GM23338 (cell line): ENCODE data around the gene ADGRD1. TPM values are rescaled to one million over a fixed set of nuclear protein-coding genes. Genes with fewer than 3 reads are reported as not detected.
A peak's percentile ranks its signal among the peaks of the same experiment; 100 is the strongest.

Experiments used
- ATAC-seq: fragments of 200-7000 bp; cut with Tn5 transposase; 3 replicates; pipeline ENCODE4 v1.9.1; 2020
- DNase-seq: peaks from one replicate; pipeline ENCODE4 v3.0.0-alpha.2; 2015; ENCODE audit warnings: low spot score
- H2AFZ ChIP-seq: fragments of 200-600 bp; sonication (generic); 2 replicates; pipeline ENCODE4 v1.8.0; 2016; ENCODE audit warnings: antibody characterized with exemption, mild to moderate bottlenecking, moderate library complexity
- H3F3A ChIP-seq: fragments of 200-600 bp; sonication (generic); replicated peaks from 2 replicates; pipeline ENCODE4 v1.8.0; 2017; ENCODE audit warnings: antibody characterized with exemption, mixed run types, low read depth
- H3K27ac ChIP-seq: fragments of 200-600 bp; sonication (generic); 2 replicates; pipeline ENCODE4 v1.6.1; 2016; ENCODE audit warnings: low read depth
- H3K27me3 ChIP-seq: fragments of 200-600 bp; sonication (generic); 2 replicates; pipeline ENCODE4 v1.8.0; 2016; ENCODE audit warnings: mild to moderate bottlenecking, mixed run types, moderate library complexity; ENCODE audit not compliant: insufficient read depth
- H3K36me3 ChIP-seq: fragments of 200-600 bp; sonication (generic); 2 replicates; pipeline ENCODE4 v1.8.0; 2016; ENCODE audit warnings: mild to moderate bottlenecking; ENCODE audit not compliant: insufficient read depth
- H3K4me1 ChIP-seq: fragments of 200-600 bp; sonication (generic); 2 replicates; pipeline ENCODE4 v1.8.0; 2016; ENCODE audit warnings: mild to moderate bottlenecking, moderate library complexity; ENCODE audit not compliant: insufficient read depth
- H3K4me2 ChIP-seq: fragments of 200-600 bp; sonication (generic); 2 replicates; pipeline ENCODE4 v1.7.1; 2017; ENCODE audit warnings: mixed run types
- H3K4me3 ChIP-seq: fragments of 200-600 bp; sonication (generic); 2 replicates; pipeline ENCODE4 v1.6.1; 2016; ENCODE audit warnings: mixed run types
- H3K79me2 ChIP-seq: fragments of 200-600 bp; sonication (generic); replicated peaks from 2 replicates; pipeline ENCODE4 v1.8.0; 2017; ENCODE audit warnings: mild to moderate bottlenecking; ENCODE audit not compliant: insufficient read depth
- H3K9me2 ChIP-seq: fragments of 200-600 bp; sonication (generic); 2 replicates; pipeline ENCODE4 v1.8.0; 2017; ENCODE audit not compliant: insufficient read depth
- H4K20me1 ChIP-seq: fragments of 200-600 bp; sonication (generic); replicated peaks from 2 replicates; pipeline ENCODE4 v1.8.0; 2017; ENCODE audit warnings: mild to moderate bottlenecking; ENCODE audit not compliant: insufficient read depth
- H3K27ac Mint-ChIP-seq: 2 replicates; pipeline ENCODE4 v1.8.0; 2020; ENCODE audit warnings: inconsistent platforms, mild to moderate bottlenecking, moderate library complexity, mixed read lengths
- H3K27me3 Mint-ChIP-seq: 3 replicates; pipeline ENCODE4 v1.8.0; 2022; ENCODE audit warnings: low read depth, mild to moderate bottlenecking, moderate library complexity, mixed read lengths, inconsistent platforms; ENCODE audit not compliant: insufficient read depth, poor library complexity
- H3K36me3 Mint-ChIP-seq: 3 replicates; pipeline ENCODE4 v1.8.0; 2021; ENCODE audit warnings: low read depth, mild to moderate bottlenecking, inconsistent platforms, moderate library complexity, mixed read lengths
- H3K4me1 Mint-ChIP-seq: 3 replicates; pipeline ENCODE4 v1.8.0; 2020; ENCODE audit warnings: mild to moderate bottlenecking, inconsistent platforms, mixed read lengths
- H3K4me3 Mint-ChIP-seq: 3 replicates; pipeline ENCODE4 v1.8.0; 2021; ENCODE audit warnings: moderate library complexity, mild to moderate bottlenecking, inconsistent platforms, mixed read lengths
- H3K9me3 Mint-ChIP-seq: 3 replicates; pipeline ENCODE4 v1.8.0; 2020; ENCODE audit warnings: moderate library complexity, mild to moderate bottlenecking, inconsistent platforms, mixed read lengths
- CREB1 ChIP-seq: fragments of 250-450 bp; sonication (Bioruptor Pico); IDR thresholded peaks from 2 replicates; pipeline ENCODE4 v1.5.0; 2020; ENCODE audit warnings: low read depth, mild to moderate bottlenecking, moderate library complexity
- CTCF ChIP-seq, 2 experiments: fragments of 200-600 bp in 1 of 2; sonication (generic) in 1 of 2; conservative IDR thresholded peaks; 2 replicates each; pipeline versions ENCODE4 v1.5.1 to v1.6.1; 2016 to 2017; ENCODE audit warnings: antibody characterized with exemption in 2 of 2, low read depth in 2 of 2, mild to moderate bottlenecking in 2 of 2, moderate library complexity in 1 of 2
- EZH2 ChIP-seq: fragments of 200-600 bp; sonication (generic); IDR thresholded peaks from one replicate; pipeline ENCODE4 v1.8.0; 2017; ENCODE audit warnings: antibody characterized with exemption, mild to moderate bottlenecking, low read depth; ENCODE audit not compliant: unreplicated experiment
- EZH2phosphoT487 ChIP-seq: fragments of 200-600 bp; sonication (generic); IDR thresholded peaks from one replicate; pipeline ENCODE4 v1.8.1; 2018; ENCODE audit warnings: antibody characterized with exemption; ENCODE audit not compliant: unreplicated experiment
- JUNB ChIP-seq: IDR thresholded peaks from one replicate; pipeline ENCODE4 v1.6.1; 2016; ENCODE audit warnings: antibody characterized with exemption; ENCODE audit not compliant: unreplicated experiment
- NANOG ChIP-seq: IDR thresholded peaks from 2 replicates; pipeline ENCODE4 v1.6.1; 2016; ENCODE audit warnings: antibody characterized with exemption, borderline replicate concordance
- POLR2AphosphoS5 ChIP-seq: IDR thresholded peaks from 2 replicates; pipeline ENCODE4 v1.6.1; 2016; ENCODE audit warnings: antibody characterized with exemption, low read depth
- STAT1 ChIP-seq: IDR thresholded peaks from one replicate; pipeline ENCODE4 v1.6.1; 2016; ENCODE audit warnings: antibody characterized with exemption; ENCODE audit not compliant: unreplicated experiment
- ZNF114 ChIP-seq: fragments of 250-450 bp; sonication (Bioruptor Pico); IDR thresholded peaks from 2 replicates; pipeline ENCODE4 v1.5.0; 2020; ENCODE audit warnings: mild to moderate bottlenecking, moderate library complexity
- ZNF331 ChIP-seq: fragments of 250-450 bp; sonication (Bioruptor Pico); IDR thresholded peaks from 2 replicates; pipeline ENCODE4 v1.5.0; 2020; ENCODE audit warnings: low read depth, mild to moderate bottlenecking, moderate library complexity
- polyA plus RNA-seq: library from polyadenylated mRNA; unstranded; fragments of >200 nt; fragmentation: Nextera tagmentation; extraction: Ambion mirVana; gene quantifications from 2 replicates; pipeline ENCODE4 v1.2.1, GENCODE V29; 2016
- total RNA-seq: library from RNA; depleted of rRNA; stranded (reverse); fragments of >200 nt; shearing (Covaris generic); gene quantifications from 2 replicates; pipeline ENCODE4 v1.2.3, GENCODE V29; 2014
- TF ChIP-seq, protein P1 (sequence below): IDR thresholded peaks from one replicate; pipeline ENCODE4 v1.6.1; 2018; ENCODE audit warnings: antibody characterized with exemption; ENCODE audit not compliant: unreplicated experiment
- TF ChIP-seq, protein P2 (sequence below): IDR thresholded peaks from 2 replicates; pipeline ENCODE4 v1.6.1; 2016; ENCODE audit warnings: antibody characterized with exemption

ADGRD1 gene
- total and polyA plus RNA-seq, 2 experiments from 2014 or later = 1.4 TPM; not detected in 1

GRCh38 chr12:130933269-130933995 lies 20.3 kb upstream of the ADGRD1 start:
- Histone ChIP-seq H4K20me1 (no peaks in the 10 kb centered on the region), H3K4me3 (no peak overlapping the region), H3F3A (no peaks in the 10 kb centered on the region), H3K4me2 (no peak overlapping the region), H3K27ac (no peak overlapping the region), H3K36me3 (no peaks in the 10 kb centered on the region), H3K79me2 (no peaks in the 10 kb centered on the region), H2AFZ (peak overlapping the region; percentile 43), H3K4me1 (no peaks in the 10 kb centered on the region), H3K27me3 (no peaks in the 10 kb centered on the region), H3K9me2 (no peaks in the 10 kb centered on the region)
- Mint-ChIP-seq H3K27ac (no peak overlapping the region), H3K27me3 (peaks cover 3% of the 10 kb centered on the region), H3K36me3 (no peaks in the 10 kb centered on the region), H3K4me3 (no peak overlapping the region), H3K9me3 (peaks cover 2% of the 10 kb centered on the region; the same call in 2 of the 3 replicates), H3K4me1 (peaks cover 3% of the 10 kb centered on the region; the same call in 1 of the 3 replicates)
- no peak for DNase-seq
- ATAC-seq = no peak
- no peak for TF ChIP-seq EZH2phosphoT487
- TF ChIP-seq NANOG = no peak

GRCh38 chr12:130934753-130935152 lies 19.0 kb upstream of the ADGRD1 start:
- no peak for DNase-seq
- Mint-ChIP-seq H3K36me3 (no peaks in the 10 kb centered on the region), H3K27ac (no peak overlapping the region), H3K27me3 (peaks cover 6% of the 10 kb centered on the region), H3K4me3 (no peak overlapping the region), H3K9me3 (peaks cover 4% of the 10 kb centered on the region), H3K4me1 (peaks cover 3% of the 10 kb centered on the region; the same call in 1 of the 3 replicates)
- Histone ChIP-seq H3K36me3 (no peaks in the 10 kb centered on the region), H2AFZ (no peak overlapping the region), H3K9me2 (no peaks in the 10 kb centered on the region), H3F3A (no peaks in the 10 kb centered on the region), H3K4me2 (no peak overlapping the region), H3K27ac (no peak overlapping the region), H3K79me2 (no peaks in the 10 kb centered on the region), H3K4me1 (no peaks in the 10 kb centered on the region), H3K4me3 (no peak overlapping the region), H3K27me3 (no peaks in the 10 kb centered on the region), H4K20me1 (no peaks in the 10 kb centered on the region)
- ATAC-seq = no peak
- TF ChIP-seq JUNB (no peak), NANOG (no peak), POLR2AphosphoS5 (no peak), ZNF331 (no peak), CTCF (conservative IDR thresholded peaks at IDR 0.05; ENCODE audit: low read depth in 2 of 2) (no peak), EZH2 (no peak), CREB1 (CRISPR knock-in tag) (no peak), STAT1 (no peak), EZH2phosphoT487 (no peak), ZNF114 (CRISPR knock-in tag) (no peak)
- TF ChIP-seq, protein P1, sequence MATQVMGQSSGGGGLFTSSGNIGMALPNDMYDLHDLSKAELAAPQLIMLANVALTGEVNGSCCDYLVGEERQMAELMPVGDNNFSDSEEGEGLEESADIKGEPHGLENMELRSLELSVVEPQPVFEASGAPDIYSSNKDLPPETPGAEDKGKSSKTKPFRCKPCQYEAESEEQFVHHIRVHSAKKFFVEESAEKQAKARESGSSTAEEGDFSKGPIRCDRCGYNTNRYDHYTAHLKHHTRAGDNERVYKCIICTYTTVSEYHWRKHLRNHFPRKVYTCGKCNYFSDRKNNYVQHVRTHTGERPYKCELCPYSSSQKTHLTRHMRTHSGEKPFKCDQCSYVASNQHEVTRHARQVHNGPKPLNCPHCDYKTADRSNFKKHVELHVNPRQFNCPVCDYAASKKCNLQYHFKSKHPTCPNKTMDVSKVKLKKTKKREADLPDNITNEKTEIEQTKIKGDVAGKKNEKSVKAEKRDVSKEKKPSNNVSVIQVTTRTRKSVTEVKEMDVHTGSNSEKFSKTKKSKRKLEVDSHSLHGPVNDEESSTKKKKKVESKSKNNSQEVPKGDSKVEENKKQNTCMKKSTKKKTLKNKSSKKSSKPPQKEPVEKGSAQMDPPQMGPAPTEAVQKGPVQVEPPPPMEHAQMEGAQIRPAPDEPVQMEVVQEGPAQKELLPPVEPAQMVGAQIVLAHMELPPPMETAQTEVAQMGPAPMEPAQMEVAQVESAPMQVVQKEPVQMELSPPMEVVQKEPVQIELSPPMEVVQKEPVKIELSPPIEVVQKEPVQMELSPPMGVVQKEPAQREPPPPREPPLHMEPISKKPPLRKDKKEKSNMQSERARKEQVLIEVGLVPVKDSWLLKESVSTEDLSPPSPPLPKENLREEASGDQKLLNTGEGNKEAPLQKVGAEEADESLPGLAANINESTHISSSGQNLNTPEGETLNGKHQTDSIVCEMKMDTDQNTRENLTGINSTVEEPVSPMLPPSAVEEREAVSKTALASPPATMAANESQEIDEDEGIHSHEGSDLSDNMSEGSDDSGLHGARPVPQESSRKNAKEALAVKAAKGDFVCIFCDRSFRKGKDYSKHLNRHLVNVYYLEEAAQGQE = no peak
- TF ChIP-seq, protein P2, sequence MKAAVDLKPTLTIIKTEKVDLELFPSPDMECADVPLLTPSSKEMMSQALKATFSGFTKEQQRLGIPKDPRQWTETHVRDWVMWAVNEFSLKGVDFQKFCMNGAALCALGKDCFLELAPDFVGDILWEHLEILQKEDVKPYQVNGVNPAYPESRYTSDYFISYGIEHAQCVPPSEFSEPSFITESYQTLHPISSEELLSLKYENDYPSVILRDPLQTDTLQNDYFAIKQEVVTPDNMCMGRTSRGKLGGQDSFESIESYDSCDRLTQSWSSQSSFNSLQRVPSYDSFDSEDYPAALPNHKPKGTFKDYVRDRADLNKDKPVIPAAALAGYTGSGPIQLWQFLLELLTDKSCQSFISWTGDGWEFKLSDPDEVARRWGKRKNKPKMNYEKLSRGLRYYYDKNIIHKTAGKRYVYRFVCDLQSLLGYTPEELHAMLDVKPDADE = no peak
